ENCODE measurements around the gene INO80D. TPM values are rescaled to one million over a fixed set of nuclear protein-coding genes. Genes with fewer than 3 reads are reported as not detected.
"Not testable (repeated sequence)": the region's sequence is repeated elsewhere in the genome, so short reads cannot be mapped to it uniquely, and the experiment has no call there.

INO80D gene
- total RNA-seq, 4 donors from 2014 or later: 24.2 to 51.4 (median 32.5) TPM

DNA sequence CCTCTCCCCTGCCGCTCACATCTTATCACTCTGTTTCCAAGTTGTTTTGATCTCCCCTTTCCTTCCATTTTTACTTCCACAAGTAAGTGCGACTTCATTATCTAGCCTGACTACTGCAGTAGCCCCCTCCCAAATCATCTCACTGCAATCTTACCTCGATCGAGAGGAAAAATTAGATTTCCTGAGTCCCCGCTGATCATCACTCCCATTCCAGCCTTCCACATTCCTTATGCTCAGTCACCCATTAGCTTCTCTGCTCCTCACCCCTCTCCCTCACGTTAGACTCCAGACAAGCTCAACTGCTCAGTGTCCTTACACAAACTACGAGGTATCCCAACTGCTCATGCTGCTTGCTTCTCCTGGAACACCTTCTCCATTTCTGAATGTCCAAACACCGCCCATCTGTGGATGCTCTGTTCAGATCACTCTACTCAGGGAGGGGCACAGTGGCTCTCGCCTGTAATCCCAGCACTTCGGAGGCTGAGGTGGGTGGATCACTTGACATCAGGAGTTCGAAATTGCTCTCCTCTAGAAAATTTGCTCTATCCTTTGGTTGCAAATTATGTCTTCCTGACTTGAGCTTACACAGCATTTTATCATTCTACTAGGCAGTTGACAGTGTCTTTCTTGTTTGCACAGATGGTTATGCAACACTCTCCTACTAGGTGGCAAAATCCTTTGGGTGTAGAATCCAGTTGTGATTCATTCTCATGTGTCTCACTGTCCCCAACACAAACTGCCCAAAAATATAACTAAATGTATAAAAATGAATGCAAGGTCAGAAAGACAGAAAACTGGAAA lies 96.5 kb downstream of the INO80D start:
- Histone ChIP-seq H3K9me3 (no peaks in the 10 kb centered on the region), H3K36me3 (peaks cover 20% of the 10 kb centered on the region), H3K27ac (no peak overlapping the region), H3K4me1 (no peaks in the 10 kb centered on the region), H3K4me3 (no peak overlapping the region), H3K27me3 (no peaks in the 10 kb centered on the region)
- WGBS: 91% methylated on average over 11 of the region's 11 CpGs
- no peak for DNase-seq (ENCODE audit: low spot score in 2 of 2)
- no peak for TF ChIP-seq EP300 (IDR thresholded peaks at IDR 0.05)
- no peak for TF ChIP-seq POLR2AphosphoS5 (IDR thresholded peaks at IDR 0.05)
- no peak for TF ChIP-seq POLR2A (IDR thresholded peaks at IDR 0.05)
- TF ChIP-seq CTCF (IDR thresholded peaks at IDR 0.05): no peak

DNA sequence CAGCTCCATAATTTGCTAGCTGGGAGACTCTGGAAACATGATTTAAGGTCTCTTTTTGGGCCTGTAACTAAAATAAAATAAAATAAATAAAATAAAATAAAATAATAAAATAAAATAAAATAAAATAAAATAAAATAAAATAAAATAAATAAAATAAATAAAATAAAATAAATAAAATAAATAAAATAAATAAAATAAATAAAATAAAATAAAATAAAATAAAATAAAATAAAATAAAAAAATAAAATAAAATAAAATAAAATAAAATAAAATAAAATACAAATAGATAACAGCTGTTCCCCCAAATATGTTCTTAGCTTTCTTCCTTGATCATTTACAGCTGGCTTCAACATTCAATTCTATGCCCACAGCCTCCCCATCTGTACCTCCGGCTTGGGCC lies 97.3 kb downstream of the INO80D start:
- H3K9me3 ChIP-seq; H3K27ac ChIP-seq; H3K4me1 ChIP-seq; H3K27me3 ChIP-seq; DNase-seq (ENCODE audit: low spot score in 2 of 2); H3K4me3 ChIP-seq: not testable (repeated sequence)
- H3K36me3 ChIP-seq: peaks cover 16% of the 10 kb centered on the region
- WGBS: 90% methylated on average over 1 of the region's 1 CpG

- no peak for DNase-seq (ENCODE audit: low spot score in 2 of 2)
- no peak overlapping the region for H3K27ac ChIP-seq
Observed at GRCh38 chr2:205988274-205988673, 97.7 kb downstream of the INO80D start.

GRCh38 chr2:205986334-205986733 lies 99.6 kb downstream of the INO80D start:
- WGBS: 95% methylated on average over 9 of the region's 9 CpGs
- H3K27me3 ChIP-seq; H3K4me3 ChIP-seq; DNase-seq (ENCODE audit: low spot score in 2 of 2); H3K27ac ChIP-seq; H3K9me3 ChIP-seq; H3K36me3 ChIP-seq; H3K4me1 ChIP-seq: not testable (repeated sequence)

More at GRCh38 chr2:205988274-205988673, 97.7 kb downstream of the INO80D start:
- Histone ChIP-seq H3K9me3 (no peaks in the 10 kb centered on the region), H3K4me1 (no peaks in the 10 kb centered on the region), H3K27me3 (no peaks in the 10 kb centered on the region), H3K4me3 (no peak overlapping the region), H3K36me3 (peaks cover 16% of the 10 kb centered on the region)
- TF ChIP-seq CTCF (IDR thresholded peaks at IDR 0.05) (no peak), EP300 (IDR thresholded peaks at IDR 0.05) (no peak), POLR2A (IDR thresholded peaks at IDR 0.05) (no peak), POLR2AphosphoS5 (IDR thresholded peaks at IDR 0.05) (no peak)
- 85% methylated on average over 6 of the region's 6 CpGs for WGBS

DNA sequence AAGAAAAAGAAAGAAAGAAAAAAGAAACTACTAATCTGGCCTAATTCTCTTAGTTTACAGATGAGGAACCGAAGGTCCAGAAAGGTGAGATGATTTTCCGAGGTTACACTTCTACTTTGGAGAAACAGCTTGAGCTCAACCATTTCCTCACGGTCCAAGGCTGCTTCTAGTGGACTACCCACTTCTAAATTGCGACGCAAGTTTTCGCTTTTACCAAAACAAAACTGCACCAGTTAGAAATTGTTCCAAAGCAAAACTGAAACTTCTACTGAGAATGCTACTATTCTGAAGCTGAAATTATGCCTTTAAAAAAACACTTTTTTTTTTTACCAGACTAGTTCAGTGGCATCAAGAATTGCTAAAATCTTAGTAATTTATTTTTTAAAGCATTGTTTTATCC lies 101.6 kb downstream of the INO80D start:
- TF ChIP-seq POLR2A (IDR thresholded peaks at IDR 0.05) (no peak), CTCF (IDR thresholded peaks at IDR 0.05) (no peak), POLR2AphosphoS5 (IDR thresholded peaks at IDR 0.05) (no peak), EP300 (IDR thresholded peaks at IDR 0.05) (no peak)
- Histone ChIP-seq H3K4me1 (no peaks in the 10 kb centered on the region), H3K27me3 (no peaks in the 10 kb centered on the region), H3K27ac (no peak overlapping the region), H3K4me3 (no peak overlapping the region), H3K36me3 (no peaks in the 10 kb centered on the region), H3K9me3 (no peaks in the 10 kb centered on the region)
- WGBS: 88% methylated on average over 6 of the region's 6 CpGs
- DNase-seq (ENCODE audit: low spot score in 2 of 2): no peak

- WGBS: 73% methylated on average over 5 of the region's 5 CpGs
Observed at GRCh38 chr2:205982776-205983327, 103.1 kb downstream of the INO80D start.

GRCh38 chr2:205978728-205979127 lies 107.2 kb downstream of the INO80D start:
- 87% methylated on average over 2 of the region's 2 CpGs for WGBS
- not testable (repeated sequence) for DNase-seq (ENCODE audit: low spot score in 2 of 2); H3K4me1 ChIP-seq; H3K36me3 ChIP-seq; H3K27ac ChIP-seq; H3K4me3 ChIP-seq; H3K27me3 ChIP-seq; H3K9me3 ChIP-seq

More at GRCh38 chr2:205982776-205983327, 103.1 kb downstream of the INO80D start:
- Histone ChIP-seq H3K9me3 (no peaks in the 10 kb centered on the region), H3K36me3 (no peaks in the 10 kb centered on the region), H3K27ac (no peak overlapping the region), H3K27me3 (no peaks in the 10 kb centered on the region), H3K4me1 (no peaks in the 10 kb centered on the region), H3K4me3 (no peak overlapping the region)
- no peak for DNase-seq (ENCODE audit: low spot score in 2 of 2)
- TF ChIP-seq POLR2AphosphoS5 (IDR thresholded peaks at IDR 0.05): no peak
- TF ChIP-seq EP300 (IDR thresholded peaks at IDR 0.05): no peak
- no peak for TF ChIP-seq CTCF (IDR thresholded peaks at IDR 0.05)
- TF ChIP-seq POLR2A (IDR thresholded peaks at IDR 0.05): no peak

DNA sequence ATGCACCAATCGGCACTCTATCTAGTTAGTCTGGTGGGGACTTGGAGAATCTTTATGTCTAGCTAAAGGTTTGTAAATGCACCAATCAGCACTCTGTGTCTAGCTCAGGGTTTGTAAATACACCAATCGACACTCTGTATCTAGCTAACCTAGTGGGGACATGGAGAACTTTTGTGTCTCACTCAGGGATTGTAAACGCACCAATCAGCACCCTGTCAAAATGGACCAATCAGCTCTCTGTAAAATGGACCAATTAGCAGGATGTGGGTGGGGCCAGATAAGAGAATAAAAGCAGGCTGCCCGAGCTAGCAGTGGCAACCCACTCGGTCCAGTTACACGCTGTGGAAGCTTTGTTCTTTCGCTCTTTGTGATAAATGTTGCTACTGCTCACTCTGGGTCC lies 108.3 kb downstream of the INO80D start:
- not testable (repeated sequence) for H3K4me1 ChIP-seq, H3K27me3 ChIP-seq, H3K9me3 ChIP-seq, H3K4me3 ChIP-seq, H3K36me3 ChIP-seq, H3K27ac ChIP-seq
- peak in 1 of 2 donors; percentile 2 for DNase-seq (ENCODE audit: low spot score in 2 of 2)
- 88% methylated on average over 7 of the region's 7 CpGs for WGBS

DNA sequence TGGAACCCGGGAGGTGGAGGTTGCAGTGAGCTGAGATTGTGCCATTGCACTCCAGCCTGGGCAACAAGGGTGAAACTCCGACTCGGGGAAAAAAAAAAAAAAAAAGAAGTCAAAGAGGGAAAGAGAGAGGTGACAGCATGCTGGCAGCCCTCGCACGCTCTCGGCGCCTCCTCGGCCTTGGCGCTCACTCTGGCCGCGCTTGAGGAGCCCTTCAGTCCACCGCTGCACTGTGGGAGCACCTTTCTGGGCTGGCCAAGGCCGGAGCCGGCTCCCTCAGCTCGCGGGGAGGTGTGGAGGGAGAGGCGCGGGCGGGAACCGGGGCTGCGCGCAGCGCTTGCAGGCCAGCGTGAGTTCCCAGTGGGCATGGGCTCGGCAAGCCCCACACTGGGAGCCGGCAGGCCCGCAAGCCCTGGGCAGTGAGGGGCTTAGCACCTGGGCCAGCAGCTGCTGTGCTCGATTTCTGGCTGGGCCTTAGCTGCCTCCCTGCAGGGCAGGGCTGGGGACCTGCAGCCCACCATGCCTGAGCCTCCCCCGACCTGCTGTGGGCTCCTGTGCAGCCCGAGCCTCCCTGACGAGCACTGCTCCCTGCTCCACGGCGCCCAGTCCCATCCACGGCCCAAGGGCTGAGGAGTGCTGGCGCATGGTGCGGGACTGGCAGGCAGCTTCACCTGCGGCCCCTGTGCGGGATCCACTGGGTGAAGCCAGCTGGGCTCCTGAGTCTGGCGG lies 108.9 kb downstream of the INO80D start:
- WGBS: 94% methylated on average over 26 of the region's 39 CpGs
- H3K9me3 ChIP-seq, H3K27me3 ChIP-seq, H3K36me3 ChIP-seq, H3K4me3 ChIP-seq, H3K4me1 ChIP-seq, H3K27ac ChIP-seq: not testable (repeated sequence)
- DNase-seq (ENCODE audit: low spot score in 2 of 2): peak in 1 of 2 donors; percentile 26
